ENCODE results near the gene TENM4. TPM values are rescaled to one million over a fixed set of nuclear protein-coding genes. Genes with fewer than 3 reads are reported as not detected.

The TENM4 gene
- total RNA-seq, 2 donors from 2014 or later, result 2.5 to 4.4 TPM

GRCh38 chr11:78722786-78723185, 718.0 kb downstream of the TENM4 start:
- intact Hi-C loops (cut with DNase I), result no loop called here
- no peak for ATAC-seq

DNA sequence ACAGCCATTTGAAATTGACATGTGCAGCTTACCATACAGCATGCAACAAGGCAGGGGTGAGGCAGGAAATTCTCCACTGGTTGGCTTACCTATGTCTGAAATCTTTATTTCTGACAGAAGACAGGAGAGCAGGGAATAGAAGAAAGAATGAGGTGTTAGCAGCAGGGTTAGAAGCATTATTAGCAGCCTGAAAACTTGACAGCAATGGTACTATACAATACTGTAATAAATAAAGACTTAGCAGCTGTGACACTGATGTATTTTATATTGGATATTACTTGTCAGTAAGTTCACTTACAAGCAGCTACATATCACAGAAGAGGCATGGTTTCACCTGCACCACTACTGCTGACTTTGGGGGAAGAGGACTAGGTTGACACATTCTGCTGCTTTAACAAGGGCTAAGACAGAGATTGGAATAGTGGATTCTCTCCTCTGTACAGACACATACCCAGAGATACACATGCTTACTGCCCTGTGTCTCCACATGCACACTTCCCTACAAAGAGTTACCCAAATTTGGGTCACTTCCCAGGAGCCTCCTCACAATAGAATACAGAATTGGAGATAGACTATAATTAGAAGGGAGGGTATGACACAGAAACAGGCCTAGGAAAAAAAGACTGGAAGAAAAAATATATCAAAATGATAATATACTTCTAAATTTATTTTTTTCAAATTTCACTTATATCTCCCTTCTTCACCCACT, 720.4 kb downstream of the TENM4 start:
- peak in 1 of 2 donors; percentile 81 for ATAC-seq
- DNase-seq, result no peak
- intact Hi-C loops (cut with DNase I), result no loop called here

More at GRCh38 chr11:78722786-78723185, 718.0 kb downstream of the TENM4 start:
- DNase-seq, result no peak

GRCh38 chr11:78717041-78717440, 723.8 kb downstream of the TENM4 start:
- no peak for DNase-seq
- intact Hi-C loops (cut with DNase I), result no loop called here
- no peak for ATAC-seq

DNA sequence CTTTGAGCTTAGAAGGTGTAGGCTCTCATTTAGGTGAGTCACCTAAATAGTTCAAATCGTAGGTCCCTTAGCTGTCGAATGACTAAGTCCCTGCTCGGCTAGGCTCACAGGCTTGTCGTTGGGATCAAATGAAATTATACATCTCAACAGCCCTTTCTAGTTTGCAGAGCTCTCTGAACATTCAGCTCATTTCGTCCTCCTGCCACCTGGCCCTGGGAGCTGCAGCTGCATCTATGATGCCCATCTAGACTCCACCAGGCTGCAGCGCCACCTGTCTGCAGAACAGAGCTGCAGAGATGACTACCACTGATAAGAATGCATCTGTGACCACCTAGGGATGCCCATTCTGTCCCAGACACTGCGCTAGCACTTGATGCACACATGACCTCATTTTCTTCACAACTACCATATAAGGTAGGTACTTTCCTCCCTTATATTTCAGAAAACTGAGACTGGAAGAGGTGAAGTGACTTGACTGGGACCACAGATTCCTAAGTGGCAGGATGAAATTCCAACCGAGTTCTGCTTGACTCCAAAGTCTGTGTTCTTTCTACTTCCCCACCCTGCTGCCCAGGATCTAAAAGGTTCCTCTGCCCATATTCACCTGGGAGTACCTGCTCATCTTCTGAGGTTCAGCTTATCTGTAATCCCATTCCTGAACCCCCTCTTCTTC, 725.1 kb downstream of the TENM4 start:
- intact Hi-C loops (cut with DNase I), result no loop called here
- DNase-seq (no peak), ATAC-seq (peak in 1 of 2 donors; percentile 41)

DNA sequence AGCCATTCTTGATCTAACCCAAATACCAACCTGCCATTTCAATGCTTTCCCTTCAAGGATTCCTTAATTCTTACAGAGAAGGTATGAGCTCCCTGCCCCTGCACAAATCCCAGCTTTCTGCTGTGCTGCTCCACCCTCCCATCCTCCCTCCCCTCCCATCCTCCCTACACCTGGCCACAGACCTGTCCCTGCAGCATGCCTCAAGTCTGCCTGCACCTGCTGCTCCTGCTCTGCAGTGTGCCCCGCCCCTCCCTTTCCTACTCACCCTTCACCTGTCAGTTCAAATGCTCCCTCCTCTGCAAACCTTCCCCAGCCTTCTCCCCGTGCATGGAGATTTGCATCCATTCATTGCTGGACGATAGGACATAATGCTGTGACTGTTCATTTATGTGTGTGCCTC, 726.3 kb downstream of the TENM4 start:
- intact Hi-C loops (cut with DNase I), result no loop called here
- ATAC-seq (no peak), DNase-seq (no peak)

- ATAC-seq (no peak), DNase-seq (no peak)
- intact Hi-C loops (cut with DNase I), result no loop called here
Measured at GRCh38 chr11:78711735-78712134, 729.1 kb downstream of the TENM4 start.

GRCh38 chr11:78710417-78710816, 730.4 kb downstream of the TENM4 start:
- intact Hi-C loops (cut with DNase I), result no loop called here
- no peak for ATAC-seq
- DNase-seq, result no peak

DNA sequence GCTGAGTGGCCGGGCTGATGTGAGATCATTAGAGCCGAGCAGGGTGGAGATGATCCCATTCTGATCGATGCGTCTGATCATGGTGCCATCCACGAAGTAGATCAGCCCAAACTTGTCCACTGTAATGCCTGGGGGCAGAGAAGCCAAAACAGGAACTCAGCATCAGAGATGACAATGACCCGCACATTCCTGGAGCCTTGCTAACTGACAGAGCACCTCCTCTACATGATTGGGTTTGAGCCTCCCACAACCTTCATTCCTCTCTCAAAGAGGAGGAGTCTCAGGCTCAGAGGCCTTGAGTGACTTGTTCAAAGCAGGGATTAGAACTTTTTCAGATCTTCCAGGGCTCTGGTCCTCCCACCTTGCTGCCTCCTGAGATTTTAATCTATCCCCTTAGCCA, 732.4 kb downstream of the TENM4 start:
- intact Hi-C loops (cut with DNase I), result no loop called here
- DNase-seq (no peak), ATAC-seq (no peak)

DNA sequence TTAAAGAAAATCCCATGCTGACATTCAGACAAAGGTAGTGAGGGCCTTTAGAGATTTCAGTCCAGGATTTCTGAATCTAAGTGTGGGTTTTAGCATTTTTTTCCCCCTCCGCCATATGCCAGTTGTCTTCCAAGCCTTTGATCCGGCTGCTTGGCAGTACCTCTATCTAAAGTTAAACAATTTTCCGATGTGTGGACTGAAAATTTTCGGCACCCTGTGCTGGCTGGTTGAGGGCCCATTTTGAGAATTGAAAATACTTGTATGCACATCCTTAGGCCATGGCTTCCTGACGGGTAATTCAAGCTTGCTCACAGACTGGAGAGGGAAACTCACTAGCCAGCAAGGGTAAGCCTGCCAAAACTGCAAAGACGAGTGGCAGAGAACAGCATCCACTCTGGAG, 734.3 kb downstream of the TENM4 start:
- ATAC-seq (no peak), DNase-seq (no peak)
- intact Hi-C loops (cut with DNase I), result no loop called here

DNA sequence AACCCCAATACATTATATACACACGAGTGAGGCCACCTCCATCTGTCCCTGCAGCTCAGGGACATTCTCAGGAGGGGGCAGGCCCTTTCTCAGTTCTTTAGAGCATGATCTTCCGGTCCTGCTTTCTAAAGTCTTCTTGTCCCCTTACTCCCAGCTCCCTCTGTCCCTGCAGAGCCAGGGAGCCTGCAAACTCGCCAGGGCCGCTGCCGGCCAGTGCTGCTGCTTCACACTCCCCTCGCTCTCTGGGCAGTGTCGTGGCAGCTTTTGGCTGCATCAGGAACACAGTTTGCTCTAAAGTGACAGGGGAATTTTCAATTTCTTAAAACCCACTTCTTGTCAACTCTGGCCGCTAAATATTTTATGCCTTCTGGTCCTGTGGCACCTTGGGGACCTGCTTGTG, 736.0 kb downstream of the TENM4 start:
- DNase-seq, result no peak
- intact Hi-C loops (cut with DNase I), result no loop called here
- no peak for ATAC-seq

GRCh38 chr11:78699609-78700135, 741.2 kb downstream of the TENM4 start:
- ATAC-seq (no peak), DNase-seq (no peak)
- intact Hi-C loops (cut with DNase I), result no loop called here

DNA sequence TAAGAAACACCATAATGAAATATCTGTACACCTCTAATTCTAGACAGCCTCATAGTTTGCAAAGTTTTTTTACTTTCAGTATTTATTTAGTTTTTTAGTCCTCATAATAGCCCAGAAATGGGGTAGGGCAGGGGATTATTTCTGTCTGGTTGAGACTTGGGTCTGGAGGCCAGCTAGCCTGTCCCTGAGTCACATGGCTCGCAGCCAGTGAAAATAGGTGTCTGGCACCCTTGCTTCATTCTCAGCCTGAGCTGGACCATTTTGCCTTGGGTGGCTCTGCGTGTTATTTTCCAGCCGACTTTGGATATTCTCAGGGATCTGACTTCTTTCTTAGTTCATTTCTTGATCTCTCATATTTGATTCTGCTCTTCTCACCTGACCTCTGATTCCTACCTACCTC, 742.2 kb downstream of the TENM4 start:
- peak; percentile 61 to 92 for ATAC-seq
- intact Hi-C loops (cut with DNase I), result no loop called here
- peak; percentile 81 for DNase-seq

DNA sequence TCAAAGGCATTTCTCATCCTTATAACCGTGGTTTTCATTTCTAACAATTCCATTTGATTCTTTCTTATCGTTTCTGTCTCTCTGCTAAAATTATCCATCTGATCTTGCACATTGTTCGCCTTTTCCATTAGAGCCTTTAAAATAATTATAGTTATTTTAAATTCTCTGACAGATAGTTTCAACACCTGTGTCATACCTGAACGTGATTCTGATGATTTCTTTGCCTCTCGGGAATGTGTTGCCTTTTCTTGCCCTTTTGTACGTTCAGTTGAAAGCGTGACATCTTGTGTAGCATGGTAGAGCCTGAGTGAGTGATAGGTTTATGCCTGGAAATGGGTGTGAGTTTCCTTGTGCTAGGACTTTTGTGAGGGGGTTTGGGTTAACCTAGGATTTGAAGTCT, 744.7 kb downstream of the TENM4 start:
- intact Hi-C loops (cut with DNase I), result no loop called here
- ATAC-seq (no peak), DNase-seq (no peak)

GRCh38 chr11:78694152-78694551, 746.7 kb downstream of the TENM4 start:
- intact Hi-C loops (cut with DNase I), result no loop called here
- DNase-seq (no peak), ATAC-seq (no peak)

DNA sequence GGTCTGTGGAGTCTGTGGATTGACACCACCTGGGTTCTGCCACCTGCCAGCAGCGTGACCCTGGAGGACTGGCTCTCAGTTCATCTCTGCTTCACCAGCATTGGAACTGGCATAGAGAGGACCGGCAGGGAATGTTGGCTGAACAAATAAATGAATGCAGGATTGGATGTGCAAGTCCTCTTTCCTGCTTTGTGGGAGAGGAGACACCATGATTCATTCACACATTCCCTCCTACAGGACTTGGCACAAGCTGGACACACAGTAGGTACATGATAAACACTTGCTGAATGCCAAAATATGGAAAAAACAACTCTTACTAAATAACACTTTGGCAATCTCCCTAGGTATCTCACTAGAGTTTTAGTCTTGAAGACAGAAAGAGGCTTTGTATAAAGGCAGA, 749.6 kb downstream of the TENM4 start:
- ATAC-seq (peak in 1 of 2 donors; percentile 73), DNase-seq (no peak)
- intact Hi-C loops (cut with DNase I), result no loop called here

GRCh38 chr11:78690352-78690987, 750.4 kb downstream of the TENM4 start:
- ATAC-seq (no peak), DNase-seq (no peak)
- intact Hi-C loops (cut with DNase I), result no loop called here

GRCh38 chr11:78689585-78690153, 751.2 kb downstream of the TENM4 start:
- intact Hi-C loops (cut with DNase I), result no loop called here
- no peak for DNase-seq
- no peak for ATAC-seq

DNA sequence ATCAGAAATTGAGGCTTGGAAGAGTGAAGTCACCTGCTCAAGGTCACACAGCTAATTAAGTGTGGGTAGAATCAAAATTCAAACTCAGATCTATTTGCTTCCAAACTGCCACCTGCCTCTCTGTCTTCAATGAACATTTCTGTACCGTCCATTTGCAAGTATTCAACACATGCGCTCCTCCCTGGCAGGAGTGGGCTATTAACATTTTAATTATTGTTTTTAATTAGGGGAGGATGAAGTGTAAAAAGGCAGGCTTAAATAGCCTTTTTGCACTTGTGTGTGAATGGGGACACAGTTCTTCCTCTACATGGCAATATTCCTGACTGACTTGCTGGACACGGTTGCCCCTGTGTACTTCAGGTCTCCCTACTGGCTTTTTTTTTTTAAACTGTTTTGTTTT, 751.7 kb downstream of the TENM4 start:
- ATAC-seq, result no peak
- no peak for DNase-seq
- intact Hi-C loops (cut with DNase I), result no loop called here

- DNase-seq (no peak), ATAC-seq (no peak)
- intact Hi-C loops (cut with DNase I), result no loop called here
Measured at GRCh38 chr11:78688460-78688859, 752.4 kb downstream of the TENM4 start.

GRCh38 chr11:78685156-78685555, 755.7 kb downstream of the TENM4 start:
- no peak for DNase-seq
- intact Hi-C loops (cut with DNase I), result no loop called here
- ATAC-seq, result no peak
